MV-4-11 (cell line): Measurements from ENCODE around the gene SSNA1.
A peak's percentile ranks its signal among the peaks of the same experiment; 100 is the strongest.

Experiments used
- DNase-seq: peaks from one replicate; lab custom pipeline; 2025; lab: John Stamatoyannopoulos, UW

The SSNA1 gene

DNA sequence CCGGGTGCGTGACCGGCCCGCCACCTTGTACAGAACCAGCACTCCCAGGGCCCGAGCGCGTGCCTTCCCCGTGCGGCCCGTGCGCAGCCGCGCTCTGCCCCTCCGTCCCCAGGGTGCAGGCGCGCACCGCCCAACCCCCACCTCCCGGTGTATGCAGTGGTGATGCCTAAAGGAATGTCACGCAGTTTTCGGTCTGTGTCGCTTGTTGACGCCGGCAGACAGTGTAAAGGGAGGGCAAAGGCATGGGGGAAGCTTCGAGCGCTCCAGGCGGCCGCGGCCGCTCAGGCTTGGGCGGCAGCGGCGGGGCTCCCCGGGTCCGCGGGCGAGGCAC is 19.9 kb upstream of the SSNA1 start:
- no peak for DNase-seq

DNA sequence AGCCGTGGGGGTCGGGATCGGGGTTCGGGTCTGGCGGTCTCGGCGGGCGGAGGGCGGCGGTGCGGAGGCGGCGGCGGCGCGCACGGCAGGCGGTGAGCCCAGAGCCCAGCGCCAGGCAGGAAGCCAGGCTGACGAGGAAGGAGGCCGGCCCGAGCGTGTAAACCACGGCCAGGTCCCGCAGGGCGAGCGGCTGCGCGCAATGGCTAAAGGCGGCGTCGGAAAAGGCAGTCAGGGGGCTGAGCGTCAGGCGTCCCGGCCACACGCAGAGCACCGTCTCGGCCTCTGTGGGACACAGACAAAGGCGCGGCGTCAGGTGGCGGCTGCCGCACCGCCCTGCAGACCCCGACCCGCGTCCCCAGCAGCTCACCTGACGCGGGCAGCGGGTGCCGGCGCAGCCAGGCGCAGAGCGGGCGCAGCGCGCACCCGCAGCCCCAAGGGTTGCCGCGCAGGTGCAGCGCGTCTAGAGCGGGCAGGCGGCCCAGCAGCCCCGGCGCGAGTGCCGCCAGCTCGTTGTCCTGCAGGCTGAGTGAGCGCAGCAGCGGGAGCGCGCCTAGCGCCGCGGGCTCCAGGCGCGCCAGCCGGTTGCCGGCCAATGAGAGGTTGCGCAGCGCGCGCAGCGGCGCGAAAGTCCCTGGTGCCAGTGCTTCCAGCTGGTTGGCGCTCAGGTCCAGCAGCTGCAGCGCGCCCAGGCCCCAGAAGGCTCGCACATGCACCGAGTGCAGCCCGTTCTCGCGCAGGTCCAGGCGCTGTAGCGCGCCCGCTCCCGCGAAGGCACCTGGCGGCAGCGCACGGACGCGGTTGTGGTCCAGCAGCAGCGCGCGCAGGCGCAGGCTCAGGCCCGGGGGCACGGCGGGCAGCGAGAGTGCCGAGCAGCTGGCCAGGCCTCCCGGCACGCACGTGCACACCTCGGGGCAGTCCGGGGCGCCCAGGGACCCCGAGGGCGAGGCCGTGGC is 19.3 kb upstream of the SSNA1 start:
- peak; percentile 65 for DNase-seq

DNA sequence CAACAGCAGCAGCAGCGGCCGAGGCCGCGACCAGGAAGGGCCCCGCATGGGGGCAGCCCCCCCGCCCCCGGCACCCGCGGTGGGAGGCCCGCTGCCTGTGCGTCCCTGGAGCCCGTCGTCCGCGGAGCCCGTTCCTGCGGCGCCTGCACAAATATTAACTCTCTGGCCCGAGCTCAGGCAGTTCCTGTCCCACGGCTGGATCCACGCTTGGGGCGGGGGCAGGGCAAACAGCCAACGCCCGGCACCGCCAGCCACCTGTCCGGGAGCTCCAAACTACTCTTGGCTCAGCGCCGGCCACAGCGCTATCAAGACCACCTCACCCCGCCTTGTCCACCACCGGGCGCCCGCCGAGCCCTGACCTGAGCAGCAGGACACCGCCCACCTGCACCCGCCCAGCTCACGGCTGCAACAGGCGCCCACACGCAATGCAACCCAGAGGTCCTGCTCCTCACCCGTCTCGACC is 18.5 kb upstream of the SSNA1 start, which contains the start of gene LRRC26:
TSS of gene LRRC26 (minus strand) at position 156 of the 463 bp plus-strand sequence. CDS start at position 48, 108 bp downstream.
- no peak for DNase-seq

DNA sequence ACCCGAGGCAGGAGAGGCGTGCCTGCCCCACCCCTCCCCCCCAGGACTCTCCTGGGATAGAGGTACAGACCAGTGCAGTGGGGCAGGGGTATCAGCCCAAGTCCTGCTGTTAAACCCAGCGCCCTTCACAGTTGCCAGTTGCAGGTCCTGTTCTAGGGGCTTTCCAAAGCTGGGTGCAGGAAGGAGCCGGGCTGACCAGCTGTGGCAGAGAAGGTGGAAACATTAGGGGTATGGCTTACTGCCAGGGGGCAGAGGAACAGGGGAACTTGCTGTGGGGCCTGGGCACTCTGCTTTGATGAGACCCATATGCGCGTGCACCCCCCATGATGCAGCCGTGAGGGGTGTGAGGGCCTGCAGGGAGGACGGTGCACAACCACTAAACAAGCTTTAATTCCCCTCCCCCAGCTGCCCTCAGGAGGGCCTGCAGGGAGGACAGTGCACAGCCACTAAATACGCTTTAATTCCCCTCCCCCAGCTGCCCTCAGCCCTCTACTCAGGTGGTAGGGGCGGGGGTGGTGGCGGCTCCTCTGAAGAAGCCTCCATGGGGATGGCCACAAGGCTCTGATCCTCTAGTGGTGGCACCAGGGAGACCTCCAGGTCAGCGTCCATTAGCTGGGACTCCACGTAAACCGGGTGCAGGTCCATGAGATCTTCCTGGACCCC is 17.9 kb upstream of the SSNA1 start:
- no peak for DNase-seq

DNA sequence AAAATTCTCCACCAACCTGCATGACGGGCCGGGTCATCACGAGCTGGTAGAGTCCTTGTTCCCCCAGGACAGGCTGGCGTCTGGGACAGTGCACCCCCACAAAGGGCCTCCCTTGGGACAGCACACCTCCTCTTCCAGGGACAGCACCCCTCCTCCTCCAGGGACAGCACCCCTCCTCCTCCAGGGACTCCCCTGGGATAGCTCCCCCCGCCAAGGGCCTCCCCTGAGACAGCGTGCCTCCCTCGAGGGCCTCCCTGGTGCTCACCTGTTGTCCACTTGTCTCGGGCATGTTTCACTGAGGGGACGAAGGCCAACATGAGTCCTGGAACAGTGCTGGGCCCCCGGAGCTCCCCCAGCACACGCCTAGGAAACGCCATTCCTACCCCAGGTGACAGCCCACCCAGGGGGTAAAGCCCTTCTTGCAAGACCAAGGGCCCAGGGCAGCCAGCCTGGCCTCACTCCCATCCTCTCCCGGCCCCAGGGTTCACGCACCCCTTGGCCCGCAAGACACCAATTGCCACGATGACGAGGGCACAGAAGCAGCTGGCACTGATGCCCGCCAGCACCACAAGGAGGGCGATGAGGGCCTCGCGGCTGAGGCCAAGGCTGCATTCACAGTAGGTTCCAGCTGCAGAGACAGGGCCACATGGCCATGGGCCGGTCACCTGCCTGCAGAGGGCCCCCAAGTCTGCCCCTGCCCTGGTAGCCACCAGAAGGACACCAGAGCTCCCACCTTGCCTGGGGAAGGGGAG is 17.2 kb upstream of the SSNA1 start:
- DNase-seq, result no peak

DNA sequence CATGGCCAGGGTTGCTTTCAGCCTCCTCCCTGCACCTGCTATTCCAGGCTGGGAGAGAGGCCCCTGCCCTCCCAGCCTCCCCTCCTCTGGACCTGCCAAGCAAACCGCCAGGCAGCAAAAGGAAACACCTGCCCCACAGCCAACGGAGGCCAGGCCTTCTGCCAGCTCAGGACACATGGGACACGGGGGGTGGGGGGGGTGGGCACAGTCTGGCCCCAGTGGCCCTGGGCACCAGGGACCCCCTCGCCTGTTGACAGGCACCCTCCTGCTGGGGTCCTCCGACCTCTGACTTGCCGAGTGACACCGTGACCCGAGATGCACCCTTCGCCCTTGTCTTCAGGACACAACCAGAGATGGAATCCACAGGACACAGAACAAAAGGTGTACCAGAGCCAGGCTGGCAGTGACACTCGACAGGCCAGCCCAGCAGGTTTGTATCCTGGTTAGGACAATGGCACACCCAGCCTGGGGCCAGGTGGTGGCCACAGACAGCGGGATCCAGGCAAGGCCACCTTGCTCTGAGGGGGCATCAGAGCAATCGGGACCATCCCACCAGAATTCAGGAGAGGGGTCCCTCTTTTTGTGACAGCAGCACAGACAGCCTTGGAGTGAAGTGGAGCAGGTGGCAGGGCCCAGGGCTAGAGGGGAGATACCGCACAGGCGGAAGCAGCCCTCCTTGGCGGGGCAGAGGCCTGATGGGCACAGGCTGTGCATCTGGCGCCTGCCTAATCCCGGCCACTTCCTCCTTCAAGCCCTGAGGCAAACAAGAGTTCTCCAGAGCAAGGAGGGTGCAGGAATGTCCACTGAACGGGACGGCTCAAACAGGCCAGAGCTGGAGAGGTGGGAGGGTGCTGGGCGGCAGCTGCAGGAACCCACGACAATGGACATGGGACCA is 15.3 kb upstream of the SSNA1 start:
- DNase-seq, result peak; percentile 78

DNA sequence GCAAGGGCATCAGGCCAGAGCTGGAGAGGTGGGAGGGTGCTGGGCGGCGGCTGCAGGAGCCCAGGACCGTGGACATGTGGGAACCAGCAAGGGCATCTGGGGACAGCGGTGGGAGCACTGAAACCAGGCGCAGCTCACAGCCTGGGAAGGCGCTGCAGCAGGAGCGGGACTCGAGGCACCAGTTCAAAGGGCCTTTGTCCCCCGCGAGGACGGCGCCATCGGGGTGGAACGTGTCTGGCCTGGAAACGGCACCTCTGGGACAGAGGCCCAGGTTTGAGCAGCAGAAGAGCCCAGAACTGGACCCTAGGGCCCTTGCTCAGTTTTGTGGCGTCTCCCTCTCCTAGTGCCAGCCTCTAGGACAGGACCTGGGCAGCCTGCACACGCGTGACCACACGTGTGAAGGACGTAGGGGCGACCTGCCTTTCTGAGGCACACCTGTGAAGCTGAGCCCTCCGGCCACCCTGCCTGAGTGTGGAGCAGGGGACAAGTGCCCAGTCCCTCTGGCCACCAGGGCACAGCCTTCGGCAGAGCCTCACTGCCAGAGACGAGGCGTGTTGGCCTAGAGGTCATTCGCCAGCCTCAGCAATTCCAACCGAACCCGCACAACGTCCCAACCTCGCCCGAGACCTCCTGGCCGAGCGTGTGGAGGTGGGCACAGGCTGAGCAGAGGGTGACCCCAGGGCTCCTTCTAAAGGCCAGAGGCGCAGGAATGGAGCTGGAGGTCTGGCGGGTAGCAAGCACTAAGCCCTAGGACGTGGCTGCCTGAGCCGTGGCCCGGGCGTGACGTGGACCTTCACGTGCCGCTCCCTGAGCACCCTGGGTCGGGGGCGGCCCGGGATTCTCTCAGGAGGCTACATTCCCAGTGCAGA is 14.4 kb upstream of the SSNA1 start:
- no peak for DNase-seq

DNA sequence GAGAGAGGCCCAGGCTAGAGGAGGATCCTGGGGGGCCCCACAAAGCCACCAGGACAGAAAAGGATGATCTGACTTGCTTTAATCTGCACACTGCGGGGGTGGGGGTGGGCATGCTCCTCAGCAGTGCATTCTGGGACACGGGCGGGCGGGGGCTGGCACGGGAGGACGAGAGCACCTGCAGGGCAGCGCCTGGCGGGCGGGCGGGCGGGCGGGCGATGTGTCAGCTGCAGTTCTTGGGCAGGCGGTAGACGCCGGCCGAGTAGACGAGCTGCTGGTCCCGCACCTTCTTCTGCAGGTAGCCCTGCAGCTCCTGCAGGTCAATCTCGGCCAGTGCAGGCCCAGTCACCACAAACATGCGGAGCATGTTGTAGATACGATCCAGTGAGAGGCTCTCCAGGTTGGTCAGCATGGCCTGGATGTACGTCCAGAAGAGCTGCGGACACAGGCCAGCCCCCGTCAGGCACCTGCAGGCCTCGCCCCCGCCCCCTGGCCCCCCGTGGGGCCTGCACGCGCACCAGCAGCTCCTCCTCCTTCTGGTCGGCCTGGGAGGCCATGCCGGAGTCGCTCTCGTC is 13.7 kb upstream of the SSNA1 start:
- DNase-seq, result no peak

DNA sequence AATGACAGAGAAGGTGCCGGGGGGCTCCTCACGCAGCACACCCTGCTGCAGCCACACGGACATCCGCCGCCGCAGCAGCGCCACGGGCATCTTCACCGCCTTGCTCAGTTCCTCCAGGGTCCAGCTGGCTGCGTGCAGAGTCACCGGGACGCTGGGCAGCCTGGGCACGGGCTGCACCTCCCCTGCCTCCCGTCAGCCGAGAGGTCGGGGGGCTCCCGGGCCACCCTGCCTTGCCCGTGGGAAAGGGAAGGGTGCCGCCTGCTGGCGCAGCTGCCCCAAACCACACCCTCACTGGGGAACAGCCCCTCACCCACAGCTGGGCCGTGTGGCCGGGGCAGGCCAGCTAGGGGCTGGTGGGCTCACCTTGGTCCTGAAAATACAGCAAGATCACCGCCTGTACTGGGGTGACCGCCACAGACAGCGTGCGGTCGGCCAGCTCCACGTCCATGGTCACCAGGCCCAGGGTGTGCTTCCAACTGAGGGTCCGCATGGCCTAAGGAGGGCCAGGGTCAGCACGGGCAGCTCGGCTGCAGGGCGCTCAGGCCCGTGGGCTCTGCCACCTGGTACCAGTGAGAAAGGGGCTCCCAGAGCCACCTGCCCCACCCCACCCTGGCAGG is 13.0 kb upstream of the SSNA1 start:
- no peak for DNase-seq

DNA sequence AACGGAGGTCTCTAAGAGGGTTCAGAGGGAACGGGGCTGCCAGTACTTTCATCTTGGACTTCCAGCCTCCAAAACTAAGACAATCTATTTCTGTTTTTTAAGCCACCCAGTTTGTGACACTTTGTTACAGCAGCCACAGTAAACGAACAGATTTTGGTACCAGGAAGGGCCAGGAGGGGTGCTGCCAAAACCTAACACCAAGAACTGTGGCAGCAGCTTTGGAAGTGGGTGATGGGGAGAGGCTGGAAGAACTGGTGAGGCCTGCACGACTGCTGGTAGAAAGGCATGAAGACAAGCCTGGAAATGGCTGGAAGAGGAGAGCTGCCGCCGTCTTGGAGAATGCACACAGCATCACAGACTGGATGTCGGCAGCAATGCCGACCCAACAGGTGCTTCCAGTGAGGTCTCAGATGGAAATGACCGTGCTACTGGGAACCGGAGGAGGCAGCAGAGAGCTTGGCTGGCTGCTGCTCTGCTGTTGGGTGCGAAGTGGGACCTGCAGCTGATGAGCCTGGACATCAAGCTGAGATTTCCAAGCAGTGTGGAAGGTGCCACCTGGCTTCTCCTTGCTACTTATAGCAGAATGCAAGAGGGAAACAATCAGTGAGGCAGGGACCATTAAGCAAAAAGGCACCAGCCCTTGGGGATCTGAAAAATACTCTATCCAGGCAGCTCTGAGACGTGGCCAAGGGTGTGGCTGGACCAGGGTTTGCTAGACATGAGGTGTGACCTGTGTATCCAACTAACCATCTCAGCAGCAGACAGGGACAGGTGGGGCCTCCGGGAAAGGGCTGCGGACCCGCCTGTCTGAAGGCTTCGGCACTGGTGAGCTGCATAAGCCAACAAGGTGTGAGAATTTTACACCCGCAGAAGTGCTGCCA is 11.9 kb upstream of the SSNA1 start:
- DNase-seq, result no peak

DNA sequence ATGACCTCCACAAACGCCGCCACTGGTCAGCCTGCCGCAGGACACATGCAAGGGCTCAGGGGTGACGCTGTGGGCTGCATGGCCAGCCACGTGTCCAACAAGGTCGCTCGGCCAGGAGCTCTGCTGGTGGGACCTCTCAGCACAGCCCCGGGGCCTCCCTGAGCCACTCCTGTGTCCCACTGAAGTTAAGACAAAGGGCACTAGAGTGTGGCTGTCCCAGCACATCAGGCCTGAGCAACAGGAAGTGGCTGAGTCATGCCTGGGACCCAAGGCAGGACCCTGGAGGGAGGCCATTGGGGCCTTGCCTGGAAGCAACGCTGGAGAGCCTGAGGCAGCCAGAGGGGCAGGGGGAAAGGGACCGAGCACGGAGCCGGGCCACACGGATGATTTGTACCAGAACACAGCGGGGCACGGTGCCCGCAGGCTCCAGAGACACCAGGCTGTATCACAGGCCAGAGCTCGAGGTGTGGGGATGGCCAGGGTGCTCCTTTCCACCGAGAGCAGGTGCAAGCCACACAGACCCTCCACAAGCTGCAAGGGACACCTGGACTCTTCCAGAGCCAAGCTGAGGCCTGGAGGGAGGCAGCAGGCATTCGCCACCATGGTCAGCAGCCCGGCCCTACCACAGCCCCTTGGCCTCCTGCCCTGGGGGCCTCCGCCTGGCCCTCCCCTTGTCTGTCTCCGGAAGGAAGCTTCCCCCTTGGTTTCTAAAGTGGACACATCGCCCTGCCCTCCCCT is 10.1 kb upstream of the SSNA1 start:
- peak; percentile 36 for DNase-seq

DNA sequence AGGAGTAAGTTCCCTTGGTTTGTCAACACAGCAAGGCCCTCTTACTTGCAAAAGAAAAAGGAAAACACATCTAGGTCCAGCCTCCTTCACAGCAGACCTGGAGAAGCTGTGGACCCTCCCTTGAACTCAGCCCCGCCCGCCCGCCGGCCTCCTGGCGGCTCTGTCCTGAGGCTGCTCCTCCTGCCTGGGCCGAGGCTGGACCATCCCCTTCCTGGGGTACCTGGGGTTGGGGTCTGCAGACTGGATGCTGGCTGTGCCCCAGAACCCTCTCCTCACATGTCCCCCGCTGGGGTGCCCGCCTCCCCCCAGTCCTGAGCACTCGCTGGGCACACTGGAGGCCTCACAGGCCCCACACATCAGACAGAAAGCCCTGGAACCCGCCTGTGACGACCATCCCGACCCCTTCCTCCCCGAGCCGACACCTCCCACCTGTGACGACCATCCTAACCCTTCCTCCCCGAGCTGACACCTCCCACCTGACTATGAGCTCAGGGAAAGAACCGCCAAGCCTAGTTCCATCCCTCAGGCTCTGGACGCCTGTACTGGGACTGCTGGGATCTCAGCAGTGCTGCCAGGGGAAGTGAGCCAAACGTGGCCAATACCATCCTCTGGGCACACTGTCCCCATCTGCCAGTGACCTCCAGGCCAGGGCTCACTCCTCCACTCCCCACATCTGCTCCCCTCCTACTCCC is 9.4 kb upstream of the SSNA1 start:
- no peak for DNase-seq

DNA sequence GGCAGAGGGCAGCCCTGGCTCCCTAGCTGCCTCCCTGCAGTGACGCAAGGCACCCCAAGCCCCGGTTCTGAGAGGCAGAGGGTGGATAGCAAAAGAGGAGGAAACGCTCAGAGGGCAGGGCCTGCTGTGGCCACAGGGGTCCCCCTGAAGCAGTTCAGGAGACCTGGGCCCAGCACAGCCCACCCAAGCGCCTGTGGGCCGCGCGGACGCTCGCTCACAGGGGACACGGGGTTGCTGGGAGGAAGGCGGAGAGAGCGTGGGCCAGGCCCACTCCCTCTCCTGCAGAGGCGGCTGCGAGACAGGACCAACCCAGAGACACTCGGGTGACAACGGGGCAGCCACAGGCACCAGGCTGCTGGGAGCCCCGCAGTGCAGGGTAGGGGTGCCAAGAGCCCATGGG is 8.7 kb upstream of the SSNA1 start:
- DNase-seq, result no peak

DNA sequence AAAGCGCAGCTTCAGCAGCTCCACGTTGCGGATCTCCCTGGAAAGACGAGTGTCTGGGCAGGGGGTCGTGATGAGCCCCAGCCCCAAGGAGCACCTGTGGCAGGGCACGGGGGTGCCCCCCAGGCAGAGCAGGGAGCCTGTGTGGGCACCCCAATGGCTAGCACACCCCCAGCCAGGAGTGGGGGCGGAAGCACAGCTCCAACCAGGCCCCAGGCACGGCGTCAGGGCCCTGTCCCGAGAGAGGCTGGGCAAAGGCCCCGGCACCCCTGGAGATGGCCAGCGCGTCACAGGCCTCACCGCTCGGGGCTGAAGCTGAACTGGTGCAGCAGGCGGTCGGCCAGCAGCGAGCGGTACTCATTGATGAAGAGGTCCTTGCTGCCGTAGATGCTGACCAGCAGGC is 8.0 kb upstream of the SSNA1 start:
- DNase-seq, result no peak

DNA sequence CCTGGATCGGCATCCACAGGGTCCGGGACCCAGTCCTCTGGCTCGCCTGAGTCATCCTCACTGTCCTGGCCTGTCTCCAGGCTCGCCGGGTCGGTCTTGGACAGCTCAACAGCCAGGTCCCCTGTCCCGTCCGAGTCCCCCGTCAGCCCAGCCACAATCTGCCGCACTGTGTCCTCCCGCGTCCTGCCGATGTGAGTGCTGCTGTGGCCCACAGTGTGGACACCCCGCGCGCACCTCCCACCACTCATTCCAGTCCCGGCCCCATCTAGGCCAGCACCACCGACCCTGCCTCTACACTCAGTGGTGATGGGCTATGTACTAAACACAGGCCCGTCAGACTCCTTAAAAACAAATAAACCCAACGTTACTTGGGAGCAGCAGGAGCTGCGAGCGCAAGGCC is 6.8 kb upstream of the SSNA1 start:
- no peak for DNase-seq

DNA sequence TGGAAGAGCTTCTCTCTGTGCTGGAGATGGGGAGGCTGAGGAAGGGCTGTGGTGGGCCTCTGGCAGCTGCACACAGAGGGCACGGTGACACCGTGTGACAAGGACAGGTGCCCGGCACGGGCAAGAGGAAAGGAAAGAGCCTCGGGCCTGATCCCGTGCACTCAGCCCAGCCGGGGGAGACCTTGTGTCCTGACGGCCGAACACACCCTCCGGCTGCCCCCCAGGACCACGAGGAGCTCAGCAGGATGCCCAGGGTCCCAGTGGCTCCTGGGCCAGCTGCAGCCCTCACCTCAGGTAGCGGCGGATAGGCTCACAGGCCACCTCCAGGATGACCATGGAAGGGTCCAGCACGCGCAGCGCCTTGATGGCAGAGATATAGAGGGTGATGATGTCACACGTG is 5.6 kb upstream of the SSNA1 start:
- no peak for DNase-seq

DNA sequence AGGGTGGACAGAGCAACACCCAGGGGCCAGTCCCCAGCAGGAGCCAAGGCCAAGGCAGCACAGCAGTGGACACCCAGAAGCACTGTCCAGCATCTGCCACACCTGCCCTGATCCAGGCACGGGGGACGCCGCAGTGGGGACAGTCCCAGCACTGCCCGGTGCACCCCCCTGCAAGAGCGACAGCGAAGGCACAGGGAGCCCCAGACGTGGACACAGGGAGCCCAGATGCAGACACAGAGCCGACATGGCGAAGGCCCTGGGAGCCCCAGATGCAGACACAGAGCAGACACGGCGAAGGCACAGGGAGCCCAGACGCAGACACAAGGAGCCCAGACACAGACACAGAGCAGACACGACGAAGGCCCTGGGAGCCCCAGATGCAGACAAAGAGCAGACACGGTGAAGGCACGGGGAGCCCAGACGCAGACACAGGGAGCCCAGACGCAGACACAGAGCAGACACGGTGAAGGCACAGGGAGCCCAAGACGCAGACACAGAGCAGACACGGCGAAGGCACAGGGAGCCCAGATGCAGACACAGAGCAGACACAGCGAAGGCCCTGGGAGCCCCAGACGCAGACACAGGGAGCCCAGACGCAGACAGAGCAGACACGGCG is 4.4 kb upstream of the SSNA1 start:
- DNase-seq, result no peak
